Naive thymus-derived CD4-positive, alpha-beta T cell (primary cell): ENCODE data around the gene RNU1-4. TPM values are rescaled to one million over a fixed set of nuclear protein-coding genes. Genes with fewer than 3 reads are reported as not detected.
"Not testable (repeated sequence)": the region's sequence is repeated elsewhere in the genome, so short reads cannot be mapped to it uniquely, and the experiment has no call there.

Source experiments
- ATAC-seq: fragments of 150-1000 bp; cut with Tn5 transposase; 2 replicates; pipeline ENCODE4 v1.10.0; 2021; ENCODE audit warnings: mild to moderate bottlenecking, moderate library complexity
- CTCF ChIA-PET: fragments of 350-600 bp; sonication (Branson Sonifier 250); formaldehyde crosslinking; loops from one replicate; lab custom pipeline; 2021; ENCODE audit warnings: antibody characterized with exemption; lab: Charles Lee
- POLR2A ChIA-PET: fragments of 350-600 bp; sonication (Branson Sonifier 250); formaldehyde crosslinking; loops from one replicate; lab custom pipeline; 2021; ENCODE audit warnings: antibody characterized with exemption, inconsistent platforms; lab: Charles Lee
- DNase-seq, 9 donors: peaks; one replicate each; pipeline versions ENCODE4 v3.0.0 to v3.0.0-alpha.2; 2020 to 2022; ENCODE audit warnings: mixed read lengths in 1 of 9
- H3K27ac ChIP-seq: one replicate; pipeline ENCODE4 v1.7.0; 2013; ENCODE audit warnings: mild to moderate bottlenecking, low read depth, low read length, moderate library complexity
- H3K27me3 ChIP-seq, 2 donors: one replicate each; pipeline ENCODE4 v1.7.0; 2013; ENCODE audit warnings: low read length in 2 of 2, mild to moderate bottlenecking in 2 of 2, moderate library complexity in 2 of 2; ENCODE audit not compliant: control insufficient read depth in 2 of 2, insufficient read depth in 2 of 2
- H3K36me3 ChIP-seq, 3 experiments: 1 replicate in 2 of 3; 2 replicates in 1 of 3; pipeline ENCODE4 v1.7.0; 2013; ENCODE audit warnings: low read length in 3 of 3, mild to moderate bottlenecking in 3 of 3, moderate library complexity in 1 of 3; ENCODE audit not compliant: insufficient read depth in 3 of 3, control insufficient read depth in 2 of 3
- H3K4me1 ChIP-seq, 2 donors: one replicate each; pipeline ENCODE4 v1.7.0; 2013; ENCODE audit warnings: low read length in 2 of 2, mild to moderate bottlenecking in 2 of 2, moderate library complexity in 1 of 2; ENCODE audit not compliant: control insufficient read depth in 2 of 2, insufficient read depth in 2 of 2
- H3K4me3 ChIP-seq: 2 replicates; pipeline ENCODE4 v1.7.0; 2013; ENCODE audit warnings: mild to moderate bottlenecking, low read length
- H3K9me3 ChIP-seq, 3 experiments: 1 replicate in 2 of 3; 2 replicates in 1 of 3; pipeline ENCODE4 v1.7.0; 2013; ENCODE audit warnings: low read length in 3 of 3; ENCODE audit not compliant: control insufficient read depth in 2 of 3
- H3K27ac Mint-ChIP-seq, 9 donors: one replicate each; pipeline ENCODE4 v1.8.0; 2020 to 2022; ENCODE audit warnings: mixed read lengths in 9 of 9, mild to moderate bottlenecking in 8 of 9, moderate library complexity in 5 of 9, inconsistent platforms in 2 of 9
- H3K27me3 Mint-ChIP-seq, 5 donors: one replicate each; pipeline ENCODE4 v1.8.0; 2021 to 2022; ENCODE audit warnings: mixed read lengths in 5 of 5, mild to moderate bottlenecking in 1 of 5
- H3K36me3 Mint-ChIP-seq, 5 donors: one replicate each; pipeline ENCODE4 v1.8.0; 2020 to 2022; ENCODE audit warnings: mixed read lengths in 5 of 5, mild to moderate bottlenecking in 3 of 5, inconsistent platforms in 1 of 5
- H3K4me1 Mint-ChIP-seq, 7 donors: one replicate each; pipeline ENCODE4 v1.8.0; 2020 to 2022; ENCODE audit warnings: mixed read lengths in 7 of 7, mild to moderate bottlenecking in 3 of 7, inconsistent platforms in 1 of 7
- H3K4me3 Mint-ChIP-seq, 10 donors: one replicate each; pipeline ENCODE4 v1.8.0; 2020 to 2022; ENCODE audit warnings: mild to moderate bottlenecking in 10 of 10, mixed read lengths in 10 of 10, moderate library complexity in 6 of 10, inconsistent platforms in 2 of 10
- H3K9me3 Mint-ChIP-seq, 11 donors: one replicate each; pipeline ENCODE4 v1.8.0; 2020 to 2022; ENCODE audit warnings: mixed read lengths in 11 of 11, mild to moderate bottlenecking in 4 of 11, inconsistent platforms in 1 of 11, moderate library complexity in 1 of 11
- intact Hi-C, 2 donors: fragments of 100-400 bp; cut with micrococcal nuclease; formaldehyde crosslinking; loops; one replicate each; pipeline ENCODE4 v1.15.1; 2023
- polyA plus RNA-seq, 2 donors: library from polyadenylated mRNA; unstranded; fragments of 300-500 nt; fragmentation: Illumina TruSeq; gene quantifications; one replicate each; pipeline ENCODE4 v1.2.3, GENCODE V29; 2021
- total RNA-seq, 6 experiments: library from RNA in 5 of 6; stranded (reverse) in 5 of 6; gene quantifications; 1 replicate in 5 of 6; 2 replicates in 1 of 6; pipeline ENCODE4 v1.2.3 and lab custom pipeline; 2021 to 2026

RNU1-4 gene
- total and polyA plus RNA-seq, 7 experiments from 2014 or later, result 2,341 to 4,458 (median 3,337) TPM; not detected in 2

GRCh38 chr1:16760456-16760765 lies 20.1 kb downstream of the RNU1-4 start:
- H3K9me3 Mint-ChIP-seq, CTCF ChIA-PET, ATAC-seq, H3K4me3 Mint-ChIP-seq, H3K4me1 Mint-ChIP-seq, DNase-seq, H3K4me3 ChIP-seq, H3K9me3 ChIP-seq, H3K27ac Mint-ChIP-seq, H3K36me3 Mint-ChIP-seq, H3K36me3 ChIP-seq, H3K27ac ChIP-seq, H3K4me1 ChIP-seq, intact Hi-C loops, POLR2A ChIA-PET, H3K27me3 ChIP-seq: not testable (repeated sequence)
- peaks cover 3 to 11% (median 5%) of the 10 kb centered on the region in 5 donors for H3K27me3 Mint-ChIP-seq

GRCh38 chr1:16760801-16761200 lies 20.5 kb downstream of the RNU1-4 start:
- H3K27me3 ChIP-seq, POLR2A ChIA-PET, CTCF ChIA-PET, H3K27ac ChIP-seq, H3K4me1 ChIP-seq, intact Hi-C loops, DNase-seq, H3K4me3 ChIP-seq, H3K27ac Mint-ChIP-seq, H3K36me3 ChIP-seq, H3K9me3 Mint-ChIP-seq, H3K9me3 ChIP-seq, ATAC-seq, H3K36me3 Mint-ChIP-seq, H3K4me3 Mint-ChIP-seq, H3K4me1 Mint-ChIP-seq: not testable (repeated sequence)
- peaks cover 2 to 12% (median 4%) of the 10 kb centered on the region in 5 donors for H3K27me3 Mint-ChIP-seq

GRCh38 chr1:16764248-16764819 lies 24.0 kb downstream of the RNU1-4 start:
- H3K4me3 ChIP-seq, H3K4me1 Mint-ChIP-seq, H3K4me3 Mint-ChIP-seq, ATAC-seq, H3K27me3 ChIP-seq, H3K9me3 Mint-ChIP-seq, H3K9me3 ChIP-seq, H3K27ac Mint-ChIP-seq, H3K4me1 ChIP-seq, POLR2A ChIA-PET, DNase-seq, intact Hi-C loops, H3K36me3 ChIP-seq, H3K36me3 Mint-ChIP-seq, H3K27ac ChIP-seq, CTCF ChIA-PET: not testable (repeated sequence)
- peaks cover 0 to 21% (median 8%) of the 10 kb centered on the region in 5 donors for H3K27me3 Mint-ChIP-seq

- H3K4me1 ChIP-seq, H3K4me3 Mint-ChIP-seq, H3K27ac ChIP-seq, DNase-seq, H3K36me3 Mint-ChIP-seq, H3K9me3 ChIP-seq, POLR2A ChIA-PET, H3K27me3 ChIP-seq, intact Hi-C loops, H3K4me1 Mint-ChIP-seq, H3K27ac Mint-ChIP-seq, ATAC-seq, H3K9me3 Mint-ChIP-seq, H3K4me3 ChIP-seq, H3K36me3 ChIP-seq, CTCF ChIA-PET: not testable (repeated sequence)
- H3K27me3 Mint-ChIP-seq, result peaks cover 0 to 21% (median 8%) of the 10 kb centered on the region in 5 donors
These were observed 24.7 kb downstream of the RNU1-4 start for GRCh38 chr1:16764820-16765655.

- H3K27ac ChIP-seq, H3K27me3 ChIP-seq, DNase-seq, H3K4me3 ChIP-seq, intact Hi-C loops, H3K4me3 Mint-ChIP-seq, H3K4me1 ChIP-seq, POLR2A ChIA-PET, CTCF ChIA-PET, H3K4me1 Mint-ChIP-seq, H3K36me3 Mint-ChIP-seq, H3K9me3 Mint-ChIP-seq, H3K36me3 ChIP-seq, H3K27ac Mint-ChIP-seq, H3K9me3 ChIP-seq, ATAC-seq: not testable (repeated sequence)
- peaks cover 0 to 21% (median 9%) of the 10 kb centered on the region in 5 donors for H3K27me3 Mint-ChIP-seq
These were observed 25.7 kb downstream of the RNU1-4 start for GRCh38 chr1:16765731-16766605.

GRCh38 chr1:16766689-16767256 lies 26.5 kb downstream of the RNU1-4 start:
- H3K4me3 Mint-ChIP-seq, H3K36me3 Mint-ChIP-seq, POLR2A ChIA-PET, H3K36me3 ChIP-seq, CTCF ChIA-PET, DNase-seq, H3K27ac ChIP-seq, intact Hi-C loops, ATAC-seq, H3K27ac Mint-ChIP-seq, H3K4me3 ChIP-seq, H3K9me3 ChIP-seq, H3K4me1 Mint-ChIP-seq, H3K27me3 ChIP-seq, H3K9me3 Mint-ChIP-seq, H3K4me1 ChIP-seq: not testable (repeated sequence)
- H3K27me3 Mint-ChIP-seq, result peaks cover 0 to 21% (median 11%) of the 10 kb centered on the region in 5 donors
